BE2C (cell line): ENCODE results near the gene NUP188.

ENCODE experiments used
- DNase-seq: peaks from one replicate; pipeline ENCODE4 v3.0.0-alpha.2; 2020
- H3K27me3 ChIP-seq: fragments of 250-450 bp; sonication (Bioruptor Pico); 2 replicates; pipeline ENCODE4 v1.5.1; 2020; ENCODE audit warnings: mild to moderate bottlenecking
- H3K36me3 ChIP-seq: fragments of 250-450 bp; sonication (Bioruptor Pico); 2 replicates; pipeline ENCODE4 v1.5.1; 2020; ENCODE audit warnings: mild to moderate bottlenecking
- H3K4me1 ChIP-seq: fragments of 250-450 bp; sonication (Bioruptor Pico); 2 replicates; pipeline ENCODE4 v1.5.1; 2020
- H3K4me3 ChIP-seq: 2 replicates; pipeline ENCODE4 v1.5.1; 2011; ENCODE audit warnings: low read depth, low read length
- H3K9me3 ChIP-seq: fragments of 250-450 bp; sonication (Bioruptor Pico); 2 replicates; pipeline ENCODE4 v1.5.1; 2020
- TF ChIP-seq, protein P1 (sequence below): IDR thresholded peaks from 2 replicates; pipeline ENCODE4 v1.5.1; 2012; ENCODE audit warnings: mild to moderate bottlenecking, low read depth, low read length

The NUP188 gene

DNA sequence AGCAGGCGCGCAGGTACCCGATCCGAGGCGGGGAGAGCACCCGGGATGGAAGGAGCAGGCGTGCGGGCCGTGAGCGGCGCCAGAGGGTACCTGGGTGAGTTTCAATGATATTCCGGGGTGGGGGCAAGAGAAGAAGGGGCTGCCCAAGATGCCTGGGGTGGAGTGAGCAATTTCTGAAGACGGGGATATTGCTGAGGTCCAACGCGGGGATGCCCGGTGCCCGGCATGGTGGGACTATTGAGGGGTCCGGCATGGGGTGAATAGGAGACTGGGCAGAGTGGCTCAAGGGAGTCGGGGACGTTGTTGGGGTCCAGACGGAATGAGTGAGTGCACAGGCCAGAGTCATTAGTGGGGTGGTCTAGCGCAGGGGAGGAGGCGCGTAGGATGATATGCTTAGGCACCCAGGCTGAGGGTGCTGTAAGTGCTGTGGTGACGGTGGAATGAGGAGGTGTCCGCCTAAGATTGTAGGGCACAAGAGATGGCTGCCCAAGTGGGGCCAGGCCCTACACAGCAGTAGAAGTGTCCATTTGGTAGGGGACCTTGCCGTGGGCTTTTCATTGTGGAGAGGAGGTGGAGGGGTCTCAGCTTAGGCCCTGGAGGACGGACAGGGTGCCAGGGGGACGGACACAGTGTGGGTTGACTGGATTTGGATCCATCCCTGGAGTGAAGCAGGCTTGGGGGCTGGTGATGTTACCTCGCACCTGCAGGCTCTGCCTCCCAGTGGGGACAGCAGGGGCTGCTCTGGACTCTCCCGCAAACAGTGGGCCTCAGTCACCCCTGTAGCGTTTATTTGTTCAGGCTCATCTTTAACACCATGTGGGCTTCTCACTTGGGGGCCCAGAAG is 89.6 kb downstream of the NUP188 start:
- peak overlapping the region; percentile 94 for H3K4me3 ChIP-seq
- H3K4me1 ChIP-seq: peaks cover 5% of the 10 kb centered on the region
- no peaks in the 10 kb centered on the region for H3K9me3 ChIP-seq
- TF ChIP-seq, protein P1, sequence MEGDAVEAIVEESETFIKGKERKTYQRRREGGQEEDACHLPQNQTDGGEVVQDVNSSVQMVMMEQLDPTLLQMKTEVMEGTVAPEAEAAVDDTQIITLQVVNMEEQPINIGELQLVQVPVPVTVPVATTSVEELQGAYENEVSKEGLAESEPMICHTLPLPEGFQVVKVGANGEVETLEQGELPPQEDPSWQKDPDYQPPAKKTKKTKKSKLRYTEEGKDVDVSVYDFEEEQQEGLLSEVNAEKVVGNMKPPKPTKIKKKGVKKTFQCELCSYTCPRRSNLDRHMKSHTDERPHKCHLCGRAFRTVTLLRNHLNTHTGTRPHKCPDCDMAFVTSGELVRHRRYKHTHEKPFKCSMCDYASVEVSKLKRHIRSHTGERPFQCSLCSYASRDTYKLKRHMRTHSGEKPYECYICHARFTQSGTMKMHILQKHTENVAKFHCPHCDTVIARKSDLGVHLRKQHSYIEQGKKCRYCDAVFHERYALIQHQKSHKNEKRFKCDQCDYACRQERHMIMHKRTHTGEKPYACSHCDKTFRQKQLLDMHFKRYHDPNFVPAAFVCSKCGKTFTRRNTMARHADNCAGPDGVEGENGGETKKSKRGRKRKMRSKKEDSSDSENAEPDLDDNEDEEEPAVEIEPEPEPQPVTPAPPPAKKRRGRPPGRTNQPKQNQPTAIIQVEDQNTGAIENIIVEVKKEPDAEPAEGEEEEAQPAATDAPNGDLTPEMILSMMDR: no peak
- no peak for DNase-seq
- H3K36me3 ChIP-seq: peaks cover 16% of the 10 kb centered on the region
- H3K27me3 ChIP-seq: no peaks in the 10 kb centered on the region

DNA sequence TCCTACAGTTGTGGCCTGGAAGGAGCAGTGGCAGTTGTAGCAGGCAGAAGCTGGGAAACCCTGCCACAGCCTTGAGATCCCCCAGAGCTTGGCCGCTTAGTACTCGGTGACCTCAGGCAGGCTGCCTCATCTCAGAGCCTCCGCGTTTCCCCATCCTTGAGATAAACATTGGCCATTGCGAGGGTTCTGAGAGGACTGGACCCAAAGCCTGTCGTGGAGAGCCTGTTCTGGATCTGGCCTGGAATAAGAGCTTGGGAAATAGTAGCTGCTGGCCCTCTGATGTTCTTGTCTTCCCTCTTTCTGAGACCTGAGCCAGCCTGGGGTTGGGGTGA is 90.2 kb downstream of the NUP188 start:
- DNase-seq: no peak
- Histone ChIP-seq H3K36me3 (peaks cover 22% of the 10 kb centered on the region), H3K4me1 (peaks cover 8% of the 10 kb centered on the region), H3K27me3 (no peaks in the 10 kb centered on the region), H3K4me3 (peak overlapping the region; percentile 94), H3K9me3 (no peaks in the 10 kb centered on the region)
- TF ChIP-seq, protein P1: no peak

DNA sequence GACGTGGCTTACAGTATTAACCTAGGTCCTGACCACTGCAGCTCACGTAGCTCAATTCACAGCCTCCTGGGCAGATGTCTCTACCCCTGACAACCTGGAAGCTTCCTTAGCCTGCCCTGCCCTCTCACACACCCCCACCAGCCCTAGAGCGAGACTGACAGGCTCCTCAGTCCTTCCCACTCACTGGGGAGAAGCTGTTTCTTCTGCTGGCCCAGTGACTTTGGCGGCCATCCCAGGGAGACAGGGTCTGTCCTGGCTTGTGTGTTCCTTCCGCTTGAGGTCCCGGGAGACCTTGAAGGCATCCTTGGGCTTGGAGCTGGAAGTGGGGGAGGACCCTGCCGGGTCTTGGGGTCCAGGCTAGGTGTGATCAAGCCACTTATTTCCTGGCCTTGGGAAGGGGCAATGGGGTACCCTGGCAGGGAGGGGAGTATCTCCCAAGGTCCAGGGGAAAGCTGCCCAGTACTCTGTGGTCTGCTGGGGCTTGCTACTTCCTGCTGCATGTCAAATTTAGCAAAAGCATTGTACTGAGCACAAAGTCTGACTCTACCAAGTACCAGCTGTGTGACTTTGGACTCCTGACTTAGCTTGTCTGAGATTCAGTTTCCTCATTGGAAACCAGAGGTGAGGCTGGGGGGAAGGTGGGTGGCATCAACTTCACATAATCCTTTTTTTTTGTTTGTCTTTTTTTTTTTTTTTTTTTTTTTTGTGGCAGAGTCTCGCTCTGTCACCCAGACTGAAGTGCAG is 90.8 kb downstream of the NUP188 start:
- no peaks in the 10 kb centered on the region for H3K27me3 ChIP-seq
- H3K4me3 ChIP-seq: no peak overlapping the region; the same call in 1 of the 2 replicates
- H3K4me1 ChIP-seq: peaks cover 8% of the 10 kb centered on the region
- TF ChIP-seq, protein P1: no peak
- H3K36me3 ChIP-seq: peaks cover 24% of the 10 kb centered on the region
- no peak for DNase-seq
- H3K9me3 ChIP-seq: no peaks in the 10 kb centered on the region

DNA sequence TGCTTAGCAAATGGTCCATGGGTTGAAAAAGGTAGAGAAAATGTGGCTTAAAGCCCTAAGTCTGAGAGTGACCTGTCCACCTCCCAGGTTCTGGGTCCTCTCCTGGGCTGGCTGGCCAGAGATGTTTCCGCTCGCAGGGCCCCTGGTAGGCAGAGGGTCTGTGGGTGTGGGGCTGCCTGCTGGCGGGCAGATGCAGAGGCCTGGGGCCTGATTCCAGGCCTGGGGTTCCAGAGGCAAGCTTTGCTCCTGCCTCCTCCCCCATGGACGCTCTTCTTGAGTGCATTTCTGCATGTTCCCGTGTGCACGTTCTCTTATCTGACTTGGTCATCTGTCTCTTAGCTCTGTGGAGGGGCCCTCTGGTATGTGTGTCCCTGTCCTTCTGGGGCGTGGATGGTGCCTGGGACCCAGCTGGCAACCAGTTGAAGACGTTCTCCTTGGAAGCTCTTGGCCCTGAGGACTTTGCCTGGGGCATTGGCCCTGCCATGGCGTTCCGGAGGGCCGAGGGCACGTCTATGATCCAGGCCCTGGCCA is 92.7 kb downstream of the NUP188 start:
- Histone ChIP-seq H3K27me3 (no peaks in the 10 kb centered on the region), H3K4me1 (peaks cover 8% of the 10 kb centered on the region), H3K36me3 (peaks cover 24% of the 10 kb centered on the region), H3K9me3 (no peaks in the 10 kb centered on the region), H3K4me3 (no peak overlapping the region)
- TF ChIP-seq, protein P1: no peak
- DNase-seq: no peak

DNA sequence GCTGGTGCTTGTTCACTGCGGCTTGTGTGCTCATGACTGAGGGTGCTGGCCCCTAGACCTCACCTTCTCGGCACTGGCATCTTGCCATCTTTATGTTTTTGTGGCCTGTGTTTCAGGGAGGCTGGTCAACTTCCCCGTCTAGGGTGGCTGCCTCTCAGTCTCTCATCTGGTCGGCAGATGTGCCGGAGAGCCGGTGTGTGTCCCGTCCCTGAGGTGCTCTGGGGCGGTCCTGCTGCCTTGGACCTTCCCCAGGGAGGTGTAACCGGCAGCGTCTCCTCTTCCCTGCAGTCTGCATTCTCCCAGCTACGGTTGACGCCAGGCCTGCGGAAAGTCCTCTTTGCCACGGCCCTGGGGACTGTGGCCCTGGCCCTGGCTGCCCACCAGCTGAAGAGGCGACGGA is 94.5 kb downstream of the NUP188 start:
- peaks cover 8% of the 10 kb centered on the region for H3K4me1 ChIP-seq
- no peaks in the 10 kb centered on the region for H3K9me3 ChIP-seq
- TF ChIP-seq, protein P1: no peak
- H3K4me3 ChIP-seq: no peak overlapping the region
- H3K36me3 ChIP-seq: peaks cover 26% of the 10 kb centered on the region
- DNase-seq: peak; percentile 59
- H3K27me3 ChIP-seq: no peaks in the 10 kb centered on the region
